ENCODE data around the gene SCYL1. TPM values are rescaled to one million over a fixed set of nuclear protein-coding genes. Genes with fewer than 3 reads are reported as not detected.

The SCYL1 gene
- total RNA-seq, 1 experiment from 2014 or later: 54.7 TPM

- Histone ChIP-seq H3K14ac (ENCODE audit: insufficient read depth, low read length) (no peak overlapping the region), H3K23ac (ENCODE audit: insufficient read length, low read depth, low read length) (no peak overlapping the region), H3K4ac (ENCODE audit: low read depth, low read length) (no peak overlapping the region), H2BK120ac (ENCODE audit: low read depth, low read length, poor library complexity, severe bottlenecking) (no peak overlapping the region), H4K91ac (ENCODE audit: insufficient read length, low read depth, low read length) (no peak overlapping the region), H3K4me2 (ENCODE audit: insufficient read depth, insufficient read length, low read length) (no peak overlapping the region), H4K8ac (replicated peaks; ENCODE audit: insufficient read length, low read depth, low read length) (no peak overlapping the region), H4K5ac (ENCODE audit: insufficient read length, low read depth, low read length) (no peak overlapping the region), H2BK15ac (ENCODE audit: low read depth, low read length) (no peak overlapping the region), H3K27ac (ENCODE audit: insufficient read length, low read depth, low read length) (no peak overlapping the region), H3K18ac (ENCODE audit: insufficient read length, low read depth, low read length) (no peak overlapping the region), H3K27me3 (ENCODE audit: insufficient read depth, low read length) (no peaks in the 10 kb centered on the region), H3T11ph (ENCODE audit: low read length) (no peak overlapping the region), H3K79me1 (ENCODE audit: insufficient read depth, low read depth, low read length, poor library complexity, severe bottlenecking) (no peaks in the 10 kb centered on the region), H4K20me1 (ENCODE audit: control insufficient read depth, insufficient read depth, insufficient read length) (no peaks in the 10 kb centered on the region), H3K9me3 (ENCODE audit: control insufficient read depth, low read depth, low read length) (no peaks in the 10 kb centered on the region), H3K56ac (ENCODE audit: insufficient read length, low read depth, low read length) (no peak overlapping the region), H3K9ac (ENCODE audit: extremely low read depth, insufficient read length, low read length) (no peak overlapping the region), H3K4me1 (ENCODE audit: insufficient read depth, low read length) (no peaks in the 10 kb centered on the region), H2AFZ (ENCODE audit: low read length) (no peak overlapping the region), H2BK20ac (ENCODE audit: low read depth, low read length, poor library complexity, severe bottlenecking) (no peak overlapping the region), H2AK5ac (ENCODE audit: insufficient read length, low read length) (no peak overlapping the region), H2BK5ac (ENCODE audit: insufficient read length, low read length) (no peak overlapping the region), H3K79me2 (ENCODE audit: insufficient read depth, low read length) (no peaks in the 10 kb centered on the region; the same call in 1 of the 2 replicates), H3K23me2 (ENCODE audit: insufficient read length, low read depth, low read length, poor library complexity, severe bottlenecking) (peaks cover 4% of the 10 kb centered on the region), H2BK12ac (ENCODE audit: insufficient read length, low read depth, low read length) (no peak overlapping the region)
- Mint-ChIP-seq H3K36me3 (ENCODE audit: insufficient read depth in 1 of 3, low read depth in 3 of 3) (peaks cover 20 to 53% (median 47%) of the 10 kb centered on the region in 3 experiments), H3K4me3 (no peak overlapping the region), H3K4me1 (peaks cover 4 to 7% of the 10 kb centered on the region in 2 experiments), H3K27ac (no peak overlapping the region; a peak in 1 of 7 replicates), H3K27me3 (ENCODE audit: low read depth) (peaks cover under 1% of the 10 kb centered on the region; the same call in 1 of the 2 replicates), H3K9me3 (no peaks in the 10 kb centered on the region; a peak in 1 of 5 replicates)
- no peak for DNase-seq
- WGBS (ENCODE audit: extremely low coverage, insufficient read length, low lambda C conversion rate): no CpG with 5 or more reads among the region's 10 CpGs
- TF ChIP-seq CTCF (conservative IDR thresholded peaks at IDR 0.05): no peak
Measured at GRCh38 chr11:65529475-65530156, 4.7 kb downstream of the SCYL1 start.
